Left hindlimb (tissue), 1 donor: ENCODE measurements around the gene CHD2.

Source experiments
- DNase-seq: peaks from one replicate; pipeline ENCODE4 v3.0.0-alpha.2; 2018

CHD2 gene

GRCh38 chr15:92963794-92964193, 63.7 kb downstream of the CHD2 start:
- no peak for DNase-seq

- DNase-seq, result no peak
These were observed 69.0 kb downstream of the CHD2 start for GRCh38 chr15:92968926-92969651.

GRCh38 chr15:92970656-92971055, 70.5 kb downstream of the CHD2 start:
- no peak for DNase-seq

DNA sequence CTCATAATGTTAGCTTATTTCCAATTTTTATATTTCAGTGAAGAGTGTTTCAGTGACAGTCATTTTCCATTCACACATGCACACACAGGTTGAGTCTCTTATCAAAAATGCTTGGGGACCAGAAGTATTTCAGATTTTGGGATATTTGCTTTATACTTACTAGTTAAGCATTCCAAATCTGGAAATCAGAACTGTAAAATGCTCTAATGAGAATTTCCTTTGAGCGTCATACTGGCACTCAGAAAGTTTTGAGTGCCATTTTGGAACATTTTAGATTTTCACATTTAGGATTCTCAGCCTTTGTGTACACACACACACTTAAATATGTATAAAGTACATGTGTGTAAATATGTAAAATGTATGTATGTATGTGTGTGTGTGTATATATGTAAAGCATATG, 71.0 kb downstream of the CHD2 start:
- DNase-seq, result no peak

DNA sequence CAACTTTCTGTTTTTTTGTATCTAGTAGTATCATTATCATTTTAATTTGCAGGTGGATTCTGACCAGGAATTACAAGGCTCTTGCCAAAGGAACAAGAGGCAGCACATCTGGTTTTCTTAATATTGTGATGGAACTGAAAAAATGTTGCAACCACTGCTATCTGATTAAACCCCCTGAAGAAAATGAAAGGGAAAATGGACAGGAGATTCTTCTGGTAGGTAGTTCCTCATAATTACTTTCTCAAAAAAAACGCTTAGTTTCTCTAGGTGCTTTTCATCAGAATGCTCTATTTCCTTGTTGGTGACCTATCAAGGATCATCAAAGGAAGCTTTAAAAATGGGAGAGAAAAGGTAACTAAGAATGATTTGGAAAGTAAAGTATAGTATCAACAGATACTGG, 71.6 kb downstream of the CHD2 start:
- DNase-seq, result no peak

DNA sequence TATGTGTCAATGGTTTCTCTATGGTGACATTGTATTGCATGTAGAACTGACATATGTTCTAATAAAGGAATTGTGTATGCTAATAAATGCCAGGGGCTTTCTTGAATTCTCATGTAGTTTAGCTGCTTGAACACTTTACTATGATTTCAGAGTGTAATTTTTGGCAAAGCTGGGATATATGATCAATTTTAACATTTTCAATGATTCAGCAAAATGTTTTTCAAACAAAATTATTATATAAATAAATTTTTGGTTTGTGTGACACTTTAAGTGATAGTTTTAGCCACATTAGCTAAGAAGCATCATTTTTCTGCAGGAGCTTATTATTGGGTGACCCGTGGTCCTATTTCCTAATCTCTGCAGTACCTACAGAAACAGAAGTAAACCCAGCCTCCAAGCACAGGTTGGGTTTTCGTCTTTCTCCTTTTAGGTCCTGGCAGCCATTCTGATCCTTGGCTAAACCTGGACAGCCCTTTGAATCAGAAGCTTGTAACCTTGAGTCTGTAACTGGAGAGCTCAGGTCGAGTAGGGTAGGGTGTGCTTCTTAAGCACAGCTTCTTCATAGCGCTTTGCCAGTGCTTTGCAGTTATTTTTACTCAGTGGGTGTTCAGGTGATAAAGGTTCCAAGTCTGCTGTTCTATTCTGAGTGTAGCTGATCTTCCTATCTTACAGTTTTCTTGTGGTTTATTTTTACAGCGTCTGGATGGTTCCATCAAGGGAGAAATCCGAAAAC, 74.2 kb downstream of the CHD2 start:
- no peak for DNase-seq

- DNase-seq, result no peak
These were observed 79.0 kb downstream of the CHD2 start for GRCh38 chr15:92979011-92979701.

DNA sequence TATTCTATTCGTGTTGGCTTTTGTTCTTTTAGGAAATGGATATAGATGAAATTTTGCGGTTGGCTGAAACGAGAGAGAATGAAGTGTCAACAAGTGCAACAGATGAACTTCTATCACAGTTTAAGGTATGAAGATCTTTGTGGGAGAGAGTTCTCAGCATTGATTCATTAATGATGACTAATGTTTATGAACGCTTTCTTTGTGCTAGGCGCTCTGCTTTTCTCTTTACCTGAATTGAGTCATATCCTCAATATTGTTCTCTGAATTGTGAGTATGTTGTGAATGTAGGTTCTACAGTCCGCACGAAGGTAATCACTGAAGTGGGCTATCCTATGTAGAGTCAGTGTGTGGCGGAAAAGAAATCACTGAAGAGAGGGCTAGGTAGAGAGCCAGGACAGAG, 81.2 kb downstream of the CHD2 start:
- DNase-seq, result no peak

- DNase-seq, result no peak
These were observed 84.0 kb downstream of the CHD2 start for GRCh38 chr15:92984161-92984560.

GRCh38 chr15:92989470-92989869, 89.3 kb downstream of the CHD2 start:
- no peak for DNase-seq

- DNase-seq, result no peak
These were observed 89.9 kb downstream of the CHD2 start for GRCh38 chr15:92990031-92990430.

- DNase-seq, result no peak
These were observed 92.6 kb downstream of the CHD2 start for GRCh38 chr15:92992720-92993119.

- DNase-seq, result no peak
These were observed 97.7 kb downstream of the CHD2 start for GRCh38 chr15:92997821-92998220.

DNA sequence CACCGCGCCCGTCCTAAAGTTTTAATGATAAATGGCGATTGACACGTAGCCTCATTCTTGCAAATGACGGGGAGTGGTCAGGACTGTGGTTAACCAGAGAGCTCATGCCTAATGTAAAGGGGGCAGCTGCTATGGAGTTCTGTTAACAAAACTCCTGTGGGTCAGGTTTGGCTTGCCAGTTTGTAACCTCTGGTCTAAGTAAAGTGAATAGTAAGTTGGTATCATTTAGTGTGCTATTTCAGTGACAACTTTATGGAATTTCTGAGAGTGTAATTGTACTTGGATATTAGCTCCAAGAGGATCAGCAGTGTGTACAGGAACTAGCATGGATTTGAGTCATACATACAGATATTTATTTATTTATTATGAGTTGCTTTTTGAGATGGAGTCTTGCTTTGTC, 101.0 kb downstream of the CHD2 start:
- DNase-seq, result no peak

GRCh38 chr15:93001881-93002280, 101.8 kb downstream of the CHD2 start:
- DNase-seq, result no peak

GRCh38 chr15:93005133-93005532, 105.0 kb downstream of the CHD2 start:
- no peak for DNase-seq

DNA sequence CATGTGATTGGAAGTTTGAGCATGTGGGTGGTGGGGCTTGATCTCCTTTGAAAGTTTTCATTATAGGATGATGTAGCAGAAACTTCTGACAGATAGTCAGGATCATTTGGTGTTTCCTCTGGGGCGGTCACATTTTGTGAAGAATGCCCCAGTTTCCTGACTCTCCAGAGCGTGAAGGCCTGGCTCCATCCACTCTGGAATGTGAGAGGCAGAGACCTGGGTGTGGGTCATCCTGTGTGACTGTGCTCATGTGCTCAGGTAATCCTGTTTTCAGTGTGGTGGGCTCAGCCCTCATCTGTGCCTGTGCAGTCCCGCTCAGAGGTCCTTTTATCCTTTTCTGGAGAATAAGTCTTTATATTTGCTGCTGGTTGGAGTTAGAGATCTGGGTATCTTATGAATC, 107.9 kb downstream of the CHD2 start:
- no peak for DNase-seq

GRCh38 chr15:93012786-93013185, 112.7 kb downstream of the CHD2 start:
- no peak for DNase-seq

DNA sequence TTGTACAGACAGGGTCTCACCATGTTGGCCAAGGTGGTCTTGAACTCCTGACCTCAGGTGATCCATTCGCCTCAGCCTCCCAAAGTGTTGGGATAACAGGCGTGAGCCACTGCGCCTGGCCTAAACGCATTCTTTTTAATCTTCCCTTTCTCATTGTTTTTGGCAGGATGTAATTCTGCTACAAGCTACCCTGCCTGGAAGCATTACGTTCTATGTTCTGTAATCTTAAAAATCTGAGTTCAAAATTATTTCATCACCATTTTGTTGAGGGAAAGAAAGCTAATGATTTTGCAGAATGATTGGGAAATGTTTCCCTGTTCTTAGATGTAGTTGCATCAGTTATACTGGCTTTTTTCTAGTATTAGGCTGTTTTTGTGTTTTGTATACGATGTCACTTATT, 117.4 kb downstream of the CHD2 start:
- DNase-seq, result no peak

DNA sequence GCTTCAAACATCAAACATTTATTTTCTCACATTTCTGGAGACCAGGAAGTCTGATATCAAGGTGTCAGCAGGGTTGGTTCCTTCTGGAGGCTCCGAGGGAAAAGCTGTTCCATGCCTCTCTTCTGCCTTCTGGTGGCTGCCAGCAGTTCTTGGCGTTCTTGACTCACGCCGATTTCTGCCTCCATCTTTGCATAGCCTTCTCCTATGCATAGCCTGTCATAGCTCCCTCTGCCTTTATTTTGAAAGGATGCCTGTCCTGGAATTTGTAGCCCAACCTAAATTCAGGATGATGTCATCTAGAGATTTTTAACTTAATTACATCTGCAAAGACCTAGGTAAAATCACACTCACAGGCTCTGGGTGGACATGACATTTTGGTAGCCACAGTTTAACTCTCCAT, 118.5 kb downstream of the CHD2 start:
- DNase-seq, result no peak

DNA sequence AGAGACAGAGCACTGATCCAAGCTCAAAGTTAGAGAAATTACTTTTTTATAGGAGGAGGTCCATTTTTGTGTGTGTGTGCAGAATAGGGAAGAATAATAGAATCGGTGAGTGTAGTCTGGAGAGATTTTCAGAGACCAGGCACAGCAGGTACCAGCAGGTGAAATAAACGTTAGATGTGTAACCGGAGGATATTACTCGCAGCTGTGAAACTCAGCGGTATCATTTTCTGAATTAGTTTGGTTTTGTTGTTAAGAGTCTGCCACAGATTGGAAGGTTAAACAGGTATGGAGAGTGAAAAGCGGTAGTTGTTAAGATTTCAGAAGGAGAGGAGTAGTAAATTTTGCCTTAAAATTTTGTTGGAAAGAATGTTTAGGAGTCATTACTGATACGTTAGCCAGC, 119.0 kb downstream of the CHD2 start:
- no peak for DNase-seq

- DNase-seq, result no peak
These were observed 119.8 kb downstream of the CHD2 start for GRCh38 chr15:93019971-93020370.

GRCh38 chr15:93020976-93021772, 121.0 kb downstream of the CHD2 start:
- DNase-seq, result no peak
